ENCODE measurements around the gene KCNIP4.

DNA sequence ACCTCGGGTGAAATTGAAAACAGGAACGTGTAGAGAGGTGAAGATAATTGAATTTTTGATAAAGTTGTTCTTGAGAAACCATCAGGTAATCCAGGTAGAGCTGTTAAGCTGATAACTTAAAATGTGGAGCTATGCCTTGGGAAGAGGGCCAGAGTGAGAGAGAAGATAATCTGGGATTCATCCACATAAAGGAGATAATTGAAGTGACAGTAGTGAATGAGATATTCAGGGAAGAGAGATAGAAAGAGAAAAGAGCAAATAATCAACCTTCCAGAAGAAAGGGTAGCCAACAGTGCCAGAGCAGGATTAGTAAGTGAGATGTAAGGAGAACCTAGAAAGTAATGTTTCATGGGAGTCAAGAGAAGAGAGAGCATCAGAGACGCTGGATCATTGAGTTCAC lies 950.7 kb downstream of the KCNIP4 start:
- no peak for TF ChIP-seq EP300 (IDR thresholded peaks at IDR 0.05)
- TF ChIP-seq POLR2AphosphoS5 (IDR thresholded peaks at IDR 0.05), result no peak
- TF ChIP-seq POLR2A (IDR thresholded peaks at IDR 0.05; ENCODE audit: low read depth), result no peak
- TF ChIP-seq, protein P1, sequence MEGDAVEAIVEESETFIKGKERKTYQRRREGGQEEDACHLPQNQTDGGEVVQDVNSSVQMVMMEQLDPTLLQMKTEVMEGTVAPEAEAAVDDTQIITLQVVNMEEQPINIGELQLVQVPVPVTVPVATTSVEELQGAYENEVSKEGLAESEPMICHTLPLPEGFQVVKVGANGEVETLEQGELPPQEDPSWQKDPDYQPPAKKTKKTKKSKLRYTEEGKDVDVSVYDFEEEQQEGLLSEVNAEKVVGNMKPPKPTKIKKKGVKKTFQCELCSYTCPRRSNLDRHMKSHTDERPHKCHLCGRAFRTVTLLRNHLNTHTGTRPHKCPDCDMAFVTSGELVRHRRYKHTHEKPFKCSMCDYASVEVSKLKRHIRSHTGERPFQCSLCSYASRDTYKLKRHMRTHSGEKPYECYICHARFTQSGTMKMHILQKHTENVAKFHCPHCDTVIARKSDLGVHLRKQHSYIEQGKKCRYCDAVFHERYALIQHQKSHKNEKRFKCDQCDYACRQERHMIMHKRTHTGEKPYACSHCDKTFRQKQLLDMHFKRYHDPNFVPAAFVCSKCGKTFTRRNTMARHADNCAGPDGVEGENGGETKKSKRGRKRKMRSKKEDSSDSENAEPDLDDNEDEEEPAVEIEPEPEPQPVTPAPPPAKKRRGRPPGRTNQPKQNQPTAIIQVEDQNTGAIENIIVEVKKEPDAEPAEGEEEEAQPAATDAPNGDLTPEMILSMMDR (IDR thresholded peaks at IDR 0.05), result no peak

Measured in esophagus muscularis mucosa (tissue), 4 donors.